Gastroesophageal sphincter (tissue), 3 donors: ENCODE data around the gene CLEC4E.

ENCODE experiments used
- CTCF ChIP-seq, 4 experiments: fragments of 200-600 bp in 2 of 4; fragments of 450-650 bp in 2 of 4; sonication (generic) in 1 of 4; IDR thresholded peaks; one replicate each; pipeline ENCODE4 v1.5.1; 2017 to 2019; ENCODE audit warnings: antibody characterized with exemption in 4 of 4, mild to moderate bottlenecking in 2 of 4, moderate library complexity in 2 of 4
- EP300 ChIP-seq: sonication (generic); formaldehyde crosslinking; IDR thresholded peaks from one replicate; pipeline ENCODE4 v1.6.1; 2017; ENCODE audit warnings: antibody characterized with exemption, mild to moderate bottlenecking
- POLR2A ChIP-seq, 2 donors: fragments of 450-650 bp; IDR thresholded peaks; one replicate each; pipeline ENCODE4 v1.6.1; 2017; ENCODE audit warnings: antibody characterized with exemption in 2 of 2, mild to moderate bottlenecking in 2 of 2, moderate library complexity in 1 of 2
- POLR2AphosphoS5 ChIP-seq: sonication (generic); formaldehyde crosslinking; IDR thresholded peaks from one replicate; pipeline ENCODE4 v1.6.1; 2017; ENCODE audit warnings: antibody characterized with exemption

- TF ChIP-seq CTCF (IDR thresholded peaks at IDR 0.05) = no peak
- TF ChIP-seq EP300 = no peak
- TF ChIP-seq POLR2A (IDR thresholded peaks at IDR 0.05) = no peak
- no peak for TF ChIP-seq POLR2AphosphoS5
Observed at GRCh38 chr12:8554451-8555195, 13.9 kb upstream of the CLEC4E start.
